Panc1 (cell line): ENCODE measurements around the gene GGT6.

Experiments used
- TF ChIP-seq, protein P1 (sequence below): fragments of 450-650 bp; IDR thresholded peaks from 2 replicates; pipeline ENCODE4 v1.5.1; 2017; ENCODE audit warnings: mild to moderate bottlenecking
- TF ChIP-seq, protein P2 (sequence below), 2 experiments: IDR thresholded peaks; 2 replicates each; pipeline ENCODE4 v1.6.1; 2011 to 2012; ENCODE audit warnings: low read depth in 2 of 2, control low read depth in 1 of 2, low read length in 1 of 2, mild to moderate bottlenecking in 1 of 2, moderate library complexity in 1 of 2; ENCODE audit not compliant: insufficient read depth in 1 of 2

DNA sequence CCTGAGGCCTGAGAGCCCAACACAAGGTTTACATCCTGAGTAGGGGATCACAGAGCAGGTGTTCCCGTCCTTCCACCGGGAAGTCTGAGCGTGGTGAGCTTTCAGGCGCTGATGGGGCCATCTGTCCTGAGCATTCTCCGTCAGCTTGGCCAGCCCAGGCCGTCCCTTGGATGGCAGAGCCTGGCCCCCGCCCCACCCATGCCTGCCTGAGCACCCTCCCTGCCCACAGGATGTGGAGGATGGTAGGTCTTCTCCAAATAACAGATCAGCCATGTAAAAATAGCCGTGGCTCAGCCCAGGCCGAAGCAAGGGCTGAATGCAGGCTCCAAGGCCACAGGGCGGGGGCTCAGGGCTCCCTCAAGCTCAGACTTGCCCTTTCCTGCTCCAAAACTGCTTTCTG, 41.5 kb downstream of the GGT6 start:
- TF ChIP-seq, protein P1, sequence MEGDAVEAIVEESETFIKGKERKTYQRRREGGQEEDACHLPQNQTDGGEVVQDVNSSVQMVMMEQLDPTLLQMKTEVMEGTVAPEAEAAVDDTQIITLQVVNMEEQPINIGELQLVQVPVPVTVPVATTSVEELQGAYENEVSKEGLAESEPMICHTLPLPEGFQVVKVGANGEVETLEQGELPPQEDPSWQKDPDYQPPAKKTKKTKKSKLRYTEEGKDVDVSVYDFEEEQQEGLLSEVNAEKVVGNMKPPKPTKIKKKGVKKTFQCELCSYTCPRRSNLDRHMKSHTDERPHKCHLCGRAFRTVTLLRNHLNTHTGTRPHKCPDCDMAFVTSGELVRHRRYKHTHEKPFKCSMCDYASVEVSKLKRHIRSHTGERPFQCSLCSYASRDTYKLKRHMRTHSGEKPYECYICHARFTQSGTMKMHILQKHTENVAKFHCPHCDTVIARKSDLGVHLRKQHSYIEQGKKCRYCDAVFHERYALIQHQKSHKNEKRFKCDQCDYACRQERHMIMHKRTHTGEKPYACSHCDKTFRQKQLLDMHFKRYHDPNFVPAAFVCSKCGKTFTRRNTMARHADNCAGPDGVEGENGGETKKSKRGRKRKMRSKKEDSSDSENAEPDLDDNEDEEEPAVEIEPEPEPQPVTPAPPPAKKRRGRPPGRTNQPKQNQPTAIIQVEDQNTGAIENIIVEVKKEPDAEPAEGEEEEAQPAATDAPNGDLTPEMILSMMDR = no peak
- TF ChIP-seq, protein P2, sequence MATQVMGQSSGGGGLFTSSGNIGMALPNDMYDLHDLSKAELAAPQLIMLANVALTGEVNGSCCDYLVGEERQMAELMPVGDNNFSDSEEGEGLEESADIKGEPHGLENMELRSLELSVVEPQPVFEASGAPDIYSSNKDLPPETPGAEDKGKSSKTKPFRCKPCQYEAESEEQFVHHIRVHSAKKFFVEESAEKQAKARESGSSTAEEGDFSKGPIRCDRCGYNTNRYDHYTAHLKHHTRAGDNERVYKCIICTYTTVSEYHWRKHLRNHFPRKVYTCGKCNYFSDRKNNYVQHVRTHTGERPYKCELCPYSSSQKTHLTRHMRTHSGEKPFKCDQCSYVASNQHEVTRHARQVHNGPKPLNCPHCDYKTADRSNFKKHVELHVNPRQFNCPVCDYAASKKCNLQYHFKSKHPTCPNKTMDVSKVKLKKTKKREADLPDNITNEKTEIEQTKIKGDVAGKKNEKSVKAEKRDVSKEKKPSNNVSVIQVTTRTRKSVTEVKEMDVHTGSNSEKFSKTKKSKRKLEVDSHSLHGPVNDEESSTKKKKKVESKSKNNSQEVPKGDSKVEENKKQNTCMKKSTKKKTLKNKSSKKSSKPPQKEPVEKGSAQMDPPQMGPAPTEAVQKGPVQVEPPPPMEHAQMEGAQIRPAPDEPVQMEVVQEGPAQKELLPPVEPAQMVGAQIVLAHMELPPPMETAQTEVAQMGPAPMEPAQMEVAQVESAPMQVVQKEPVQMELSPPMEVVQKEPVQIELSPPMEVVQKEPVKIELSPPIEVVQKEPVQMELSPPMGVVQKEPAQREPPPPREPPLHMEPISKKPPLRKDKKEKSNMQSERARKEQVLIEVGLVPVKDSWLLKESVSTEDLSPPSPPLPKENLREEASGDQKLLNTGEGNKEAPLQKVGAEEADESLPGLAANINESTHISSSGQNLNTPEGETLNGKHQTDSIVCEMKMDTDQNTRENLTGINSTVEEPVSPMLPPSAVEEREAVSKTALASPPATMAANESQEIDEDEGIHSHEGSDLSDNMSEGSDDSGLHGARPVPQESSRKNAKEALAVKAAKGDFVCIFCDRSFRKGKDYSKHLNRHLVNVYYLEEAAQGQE (IDR thresholded peaks at IDR 0.05; ENCODE audit: insufficient read depth in 1 of 2, low read depth in 2 of 2, low read length in 1 of 2) = no peak
